Activated T-cell treated with anti-CD3 and anti-CD28 coated beads, Interleukin-2, amount 50 U/mL, for 1 hour (primary cell): ENCODE results near the gene KCNMB2.
"Not testable (repeated sequence)": the region's sequence is repeated elsewhere in the genome, so short reads cannot be mapped to it uniquely, and the experiment has no call there.

Source experiments
- DNase-seq: peaks from one replicate; pipeline ENCODE4 v3.0.0-alpha.2; 2020

KCNMB2 gene

DNA sequence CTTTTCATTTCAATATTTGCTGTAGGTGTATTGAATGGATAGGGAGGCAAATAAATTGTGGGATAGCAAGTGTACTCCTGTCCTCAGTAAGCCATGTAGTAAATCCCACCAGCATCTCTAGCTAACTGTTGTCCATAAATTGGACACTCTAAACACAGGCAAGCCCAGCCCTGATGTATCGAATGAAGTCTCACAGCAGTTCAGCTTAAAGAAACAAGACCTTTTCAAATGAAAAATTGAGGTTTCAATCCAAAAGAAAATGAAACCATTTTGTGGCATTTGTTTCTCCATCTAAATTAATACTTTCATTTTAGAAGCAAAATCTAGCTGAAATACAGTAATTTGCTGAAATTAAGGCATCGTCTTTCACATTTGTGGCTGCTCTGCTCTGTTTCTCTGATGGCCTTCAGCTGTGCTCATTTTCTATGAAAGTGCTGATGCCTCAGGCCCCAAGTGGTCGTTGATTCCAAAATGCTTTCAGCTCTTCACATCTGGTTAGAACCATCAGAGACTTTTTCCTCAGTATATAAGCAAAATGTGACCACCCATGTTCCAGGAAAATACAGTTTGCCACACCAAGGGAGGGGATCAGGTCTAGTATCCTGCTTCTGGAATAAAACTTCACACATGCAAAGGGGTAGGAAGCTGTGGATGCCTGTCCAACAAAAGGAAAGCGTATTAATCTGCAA lies 290.3 kb downstream of the KCNMB2 start:
- DNase-seq: no peak

DNA sequence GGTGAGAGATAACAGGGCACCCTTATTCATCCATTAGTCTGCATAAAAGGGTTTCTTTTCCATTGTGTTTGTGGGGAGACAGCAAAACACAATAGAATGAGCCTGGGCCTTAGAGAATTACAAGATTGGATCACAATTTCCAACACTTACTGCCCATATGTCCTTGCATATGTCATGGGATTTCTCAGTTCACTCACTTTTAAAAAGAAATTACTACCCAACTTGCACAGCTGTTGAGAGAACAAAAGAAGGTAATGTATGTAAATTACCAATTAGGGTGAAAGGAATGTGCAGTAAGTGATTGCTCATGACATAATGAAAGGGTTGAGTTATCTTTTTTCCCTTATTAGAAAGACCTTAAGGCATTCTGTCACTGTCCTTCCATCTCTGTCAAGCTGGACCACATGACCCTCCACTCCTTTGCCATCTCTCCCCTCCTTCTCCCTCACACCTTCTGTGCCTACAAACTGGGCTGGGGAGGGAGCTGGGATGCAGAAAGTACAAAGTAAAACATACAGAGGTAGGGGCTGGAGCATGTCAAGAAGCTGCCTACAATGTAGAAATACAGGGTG lies 291.1 kb downstream of the KCNMB2 start:
- no peak for DNase-seq

DNA sequence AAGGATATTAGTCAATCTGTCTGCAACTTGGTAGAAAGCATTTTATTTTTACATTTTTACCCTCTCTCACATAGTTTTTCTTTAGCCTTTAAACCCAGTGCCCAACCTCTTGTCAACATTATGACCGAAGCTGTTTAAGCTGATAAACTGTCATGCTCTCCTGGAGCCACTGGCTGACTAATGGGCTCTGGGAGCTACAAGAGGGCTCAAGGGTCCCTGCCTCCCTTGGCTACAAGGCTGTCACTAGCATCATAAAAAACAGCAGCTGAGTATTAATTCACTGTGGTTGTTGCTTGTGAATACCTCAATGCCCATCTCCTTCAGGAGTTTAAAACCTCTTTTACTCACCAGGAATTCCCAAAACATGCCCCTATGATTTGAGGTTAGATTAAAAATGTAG lies 297.5 kb downstream of the KCNMB2 start:
- DNase-seq: no peak

DNA sequence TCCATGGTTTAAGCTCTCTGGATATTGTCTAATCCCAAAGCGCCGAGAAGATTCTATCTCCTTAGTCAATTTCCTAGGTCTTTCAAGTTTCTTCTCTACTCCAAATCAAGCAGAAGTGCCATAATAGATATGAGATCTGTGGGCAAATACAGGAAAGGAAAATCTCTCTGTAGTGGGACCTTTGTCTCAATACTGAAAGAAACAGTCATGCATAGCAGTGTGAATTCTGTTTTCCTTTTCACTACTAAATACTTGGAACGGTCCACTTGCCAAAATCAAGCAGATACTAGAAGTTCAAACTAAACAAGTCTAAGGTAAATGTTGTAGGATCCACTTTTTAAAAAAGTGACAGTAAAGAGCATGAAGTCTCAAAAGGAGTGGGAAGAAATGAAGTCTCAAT lies 298.8 kb downstream of the KCNMB2 start:
- no peak for DNase-seq

DNA sequence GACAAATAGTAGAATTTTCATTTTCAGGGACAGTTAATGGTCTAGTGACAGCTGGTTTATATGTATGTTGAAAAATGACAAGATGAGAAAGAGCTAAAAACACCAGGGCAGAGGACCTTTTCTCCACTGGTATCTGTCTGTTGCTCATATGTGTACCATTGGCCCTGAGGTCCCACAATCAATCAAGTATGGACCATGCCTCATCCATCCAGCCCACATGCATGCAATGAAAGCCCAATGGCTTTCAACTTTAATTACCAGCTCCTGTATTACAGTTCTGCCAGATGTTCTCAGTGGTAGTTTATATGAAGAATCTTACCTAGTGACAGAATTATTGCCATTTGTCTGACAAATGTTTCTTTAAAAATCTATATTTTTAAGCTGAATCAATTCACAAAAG lies 301.3 kb downstream of the KCNMB2 start:
- no peak for DNase-seq

DNA sequence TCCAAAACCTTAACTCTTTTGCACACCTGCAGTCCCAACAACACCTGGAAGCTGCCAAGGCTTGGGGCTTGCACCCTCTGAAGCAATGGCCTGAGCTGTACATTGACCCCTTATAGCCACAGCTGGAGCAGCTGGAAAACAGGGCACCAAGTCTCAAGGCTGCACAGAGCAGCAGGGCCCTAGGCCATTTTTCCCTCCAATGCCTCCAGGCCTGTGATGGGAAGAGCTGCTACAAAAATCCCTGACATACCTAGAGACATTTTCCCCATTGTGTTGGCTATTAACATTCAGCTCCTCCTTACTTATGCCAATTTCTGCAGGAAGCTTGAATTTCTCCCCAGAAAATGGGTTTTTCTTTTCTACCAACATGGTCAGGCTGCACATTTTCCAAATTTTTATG lies 304.4 kb downstream of the KCNMB2 start:
- DNase-seq: no peak

DNA sequence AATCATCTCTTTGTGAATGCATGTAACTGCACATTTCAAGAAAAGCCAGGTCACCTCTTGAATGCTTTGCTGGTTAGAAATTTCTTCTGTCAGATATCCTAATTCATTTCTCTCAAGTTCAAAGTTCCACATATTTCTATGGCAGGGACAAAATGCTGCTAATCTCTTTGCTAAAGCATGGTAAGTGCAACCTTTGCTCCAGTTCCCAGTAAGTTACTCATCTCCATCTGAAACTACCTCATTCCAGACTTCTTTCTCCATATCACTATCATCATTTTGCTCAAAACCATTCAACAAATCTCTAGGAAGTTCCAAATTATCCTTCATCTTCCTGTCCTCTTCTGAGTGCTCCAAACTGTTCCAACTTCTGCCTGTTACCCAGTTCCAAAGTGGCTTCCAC lies 304.8 kb downstream of the KCNMB2 start:
- no peak for DNase-seq

DNA sequence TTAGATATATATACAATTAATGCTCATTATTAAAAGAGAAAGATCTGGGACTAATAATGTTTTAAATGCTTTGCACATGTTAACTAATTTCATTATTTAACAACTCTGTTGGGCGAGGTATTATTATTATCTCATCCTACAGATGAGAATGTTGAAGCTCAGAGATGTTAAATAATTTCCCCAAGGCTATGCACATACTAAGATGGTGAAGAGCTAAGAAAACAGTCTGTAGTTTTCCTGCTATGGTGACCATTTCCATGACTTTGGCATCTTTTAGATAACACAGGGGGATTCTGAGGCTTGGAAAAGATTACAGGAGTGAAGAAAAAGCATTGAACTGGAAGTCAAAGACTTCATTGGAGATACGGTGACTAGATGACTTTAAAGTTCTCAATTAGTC lies 308.7 kb downstream of the KCNMB2 start:
- DNase-seq: no peak

DNA sequence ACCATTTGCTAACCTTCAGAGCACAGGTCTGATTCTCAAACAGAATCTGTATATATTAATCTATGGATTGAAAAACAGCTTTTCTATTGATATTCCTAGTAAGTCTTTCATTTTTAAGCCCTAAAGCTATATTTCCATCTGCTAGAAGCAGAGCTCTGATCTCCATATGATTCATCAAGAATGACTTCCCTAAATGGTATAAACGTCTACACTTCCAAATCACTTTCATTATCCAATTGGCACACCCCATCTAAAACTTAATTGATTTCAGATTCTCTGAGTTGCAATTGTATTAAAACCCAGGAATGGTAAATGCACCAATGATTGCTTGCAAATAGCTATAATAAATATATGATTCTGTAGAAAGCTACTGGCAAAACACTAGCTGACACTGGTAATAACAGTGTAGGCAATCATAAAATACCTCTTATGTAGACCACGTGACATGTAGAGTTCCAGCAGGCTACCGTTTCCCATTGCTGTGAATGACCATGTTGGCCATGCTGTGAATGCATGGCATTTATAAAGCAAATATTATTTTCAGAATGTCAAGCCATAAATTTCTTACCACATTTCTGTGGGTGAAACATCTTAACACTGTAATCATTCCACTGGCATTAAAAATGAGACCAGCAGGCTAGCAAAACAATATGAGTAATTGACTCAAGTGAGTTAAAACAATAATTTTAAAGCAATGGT lies 309.3 kb downstream of the KCNMB2 start:
- no peak for DNase-seq

DNA sequence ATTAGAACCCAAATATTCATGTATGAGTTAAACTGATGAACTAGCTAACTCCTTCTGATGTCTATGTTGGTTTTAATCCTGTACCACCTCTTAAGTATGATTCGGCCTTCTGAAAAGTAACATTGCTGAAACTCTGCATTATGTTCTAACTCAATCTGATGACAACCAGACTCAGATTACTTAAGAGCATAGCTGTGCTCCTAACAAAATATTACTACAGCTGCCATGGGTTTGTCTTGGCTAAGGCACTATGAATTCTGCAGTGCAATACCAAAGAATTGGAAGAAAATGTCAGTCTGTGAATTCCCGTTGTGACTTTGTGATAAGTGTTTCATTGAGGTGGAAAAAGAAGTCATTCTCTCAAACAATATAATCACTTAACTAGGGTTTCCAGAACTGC lies 311.0 kb downstream of the KCNMB2 start:
- no peak for DNase-seq

DNA sequence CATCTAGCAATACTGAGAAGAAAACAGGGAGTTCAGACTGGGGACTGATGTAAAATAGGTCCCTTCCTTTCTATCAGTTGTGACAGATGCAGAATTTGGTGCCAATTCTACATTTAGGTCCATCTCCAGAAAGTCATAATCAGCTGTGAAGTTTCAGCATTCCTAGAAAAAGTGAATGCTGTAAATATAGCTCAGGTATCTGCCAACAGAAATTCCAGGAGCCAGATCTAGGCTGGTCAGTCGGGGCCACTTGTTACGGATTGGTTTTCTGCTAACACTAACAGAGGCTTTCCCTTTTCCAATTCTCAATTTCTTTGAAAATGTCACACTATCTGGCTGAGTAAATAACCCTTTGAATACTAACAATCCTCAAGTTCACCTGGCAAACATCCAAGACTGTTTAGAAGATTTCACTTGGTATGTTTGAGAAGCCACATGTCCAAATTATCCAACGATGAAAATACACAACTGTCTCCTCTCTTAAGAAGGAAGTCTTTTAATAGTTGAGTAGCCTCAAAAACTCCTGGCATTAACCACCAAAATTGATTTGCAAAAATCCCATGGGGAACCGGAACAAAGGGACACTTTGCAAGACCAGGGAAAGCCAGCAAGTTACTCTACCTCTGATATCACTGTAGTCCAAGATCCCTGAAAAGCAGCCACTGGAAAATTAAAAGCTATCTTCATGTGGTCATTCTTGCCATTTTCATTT lies 313.1 kb downstream of the KCNMB2 start:
- DNase-seq: no peak

DNA sequence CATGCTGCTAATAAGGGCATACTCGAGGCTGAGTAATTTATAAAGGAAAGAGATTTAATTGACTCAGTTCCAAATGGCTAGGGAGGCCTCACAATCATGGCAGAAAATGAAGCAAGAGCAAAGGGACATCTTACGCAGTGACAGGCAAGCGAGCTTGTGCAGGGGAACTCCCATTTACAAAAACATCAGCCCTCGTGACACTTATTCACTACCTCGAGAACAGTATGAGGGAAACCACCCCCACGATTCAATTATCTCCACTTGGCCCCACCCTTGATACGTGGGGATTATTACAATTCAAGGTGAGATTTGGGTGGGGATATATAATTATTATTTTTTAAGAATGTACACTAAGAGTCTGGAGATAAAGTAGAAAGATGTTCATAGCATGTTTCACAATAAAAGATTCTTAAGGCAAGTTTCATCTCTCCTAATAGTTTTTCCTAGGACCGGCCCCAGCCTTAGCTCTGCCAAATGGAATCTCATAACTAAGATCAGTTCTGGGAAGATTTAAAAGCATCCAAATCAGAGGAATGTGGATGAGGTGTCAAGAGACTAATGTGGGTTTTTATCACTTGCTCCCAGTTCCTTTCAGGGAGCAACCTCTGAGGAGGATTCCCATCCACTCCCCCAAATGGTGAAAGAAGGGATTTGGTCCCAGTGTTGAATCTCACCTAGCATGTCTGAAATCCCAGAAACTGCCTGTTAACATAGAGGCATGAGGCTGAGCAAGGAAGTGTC lies 314.4 kb downstream of the KCNMB2 start:
- DNase-seq: no peak

DNA sequence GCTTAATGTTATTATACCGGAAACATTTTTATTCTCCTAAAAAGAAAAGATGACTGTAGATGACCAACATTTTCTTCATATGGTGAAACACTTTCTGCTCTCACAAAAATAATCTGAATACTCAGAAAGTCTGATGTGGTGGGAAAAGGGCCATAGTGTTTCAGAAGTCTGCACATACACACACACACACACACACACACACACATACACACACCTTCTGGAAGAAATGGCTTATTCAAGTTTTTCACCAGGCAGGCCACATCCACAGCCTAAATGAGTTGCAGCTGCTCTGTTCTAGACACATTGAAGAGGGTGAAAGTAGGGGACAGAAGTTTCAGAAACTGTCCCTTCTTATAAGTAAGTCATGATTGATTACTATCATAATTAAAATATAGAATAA lies 315.3 kb downstream of the KCNMB2 start:
- DNase-seq: no peak

DNA sequence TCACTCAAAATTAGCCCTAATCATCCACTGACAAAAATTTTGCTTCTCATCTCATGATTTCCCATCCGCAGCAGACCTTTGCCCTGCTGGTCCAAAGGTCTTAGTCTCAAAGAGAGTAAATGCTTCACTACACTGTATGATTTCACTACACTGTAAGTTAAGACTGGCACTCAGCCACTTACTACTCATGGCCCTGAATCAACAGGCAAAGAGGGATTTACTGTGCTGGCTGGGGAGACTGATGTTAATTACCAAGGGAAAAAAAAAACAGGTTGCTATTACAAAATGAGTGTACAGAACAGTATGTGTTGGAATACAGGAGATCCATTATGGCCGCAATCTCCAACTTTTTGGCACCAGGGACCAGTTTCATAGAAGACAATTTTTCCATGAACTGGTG lies 320.6 kb downstream of the KCNMB2 start:
- no peak for DNase-seq

DNA sequence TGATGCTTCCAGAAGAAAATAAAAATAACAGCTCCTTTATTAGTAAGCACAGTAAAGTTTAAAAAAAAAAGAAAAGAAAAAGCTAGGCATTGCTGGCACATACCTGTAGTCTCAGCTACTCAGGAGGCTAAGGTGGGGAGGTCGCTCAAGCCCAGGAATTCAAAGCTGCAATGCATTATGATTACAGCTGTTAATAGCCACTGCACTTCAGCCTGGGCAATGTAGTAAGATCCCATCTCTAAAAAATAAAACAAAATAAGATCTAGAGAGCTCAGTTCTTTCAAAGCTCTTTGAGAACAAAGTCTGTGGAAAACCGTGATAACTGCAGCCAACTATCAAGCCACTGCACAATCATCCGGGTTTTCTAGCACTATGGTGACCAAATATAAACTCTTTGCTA lies 323.1 kb downstream of the KCNMB2 start:
- DNase-seq: no peak

DNA sequence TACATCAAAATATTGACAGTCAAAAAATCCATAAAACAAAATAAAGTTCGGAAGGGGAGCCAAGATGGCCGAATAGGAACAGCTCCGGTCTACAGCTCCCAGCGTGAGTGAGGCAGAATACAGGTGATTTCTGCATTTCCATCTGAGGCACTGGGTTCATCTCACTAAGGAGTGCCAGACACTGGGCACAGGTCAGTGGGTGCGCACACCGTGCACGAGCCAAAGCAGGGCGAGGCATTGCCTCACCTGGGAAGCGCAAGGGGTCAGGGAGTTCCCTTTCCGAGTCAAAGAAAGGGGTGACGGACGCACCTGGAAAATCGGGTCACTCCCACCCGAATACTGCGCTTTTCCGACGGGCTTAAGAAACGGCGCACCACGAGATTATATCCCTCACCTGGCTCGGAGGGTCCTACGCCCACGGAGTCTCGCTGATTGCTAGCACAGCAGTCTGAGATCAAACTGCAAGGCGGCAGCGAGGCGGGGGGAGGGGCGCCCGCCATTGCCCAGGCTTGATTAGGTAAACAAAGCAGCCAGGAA lies 323.7 kb downstream of the KCNMB2 start:
- not testable (repeated sequence) for DNase-seq

DNA sequence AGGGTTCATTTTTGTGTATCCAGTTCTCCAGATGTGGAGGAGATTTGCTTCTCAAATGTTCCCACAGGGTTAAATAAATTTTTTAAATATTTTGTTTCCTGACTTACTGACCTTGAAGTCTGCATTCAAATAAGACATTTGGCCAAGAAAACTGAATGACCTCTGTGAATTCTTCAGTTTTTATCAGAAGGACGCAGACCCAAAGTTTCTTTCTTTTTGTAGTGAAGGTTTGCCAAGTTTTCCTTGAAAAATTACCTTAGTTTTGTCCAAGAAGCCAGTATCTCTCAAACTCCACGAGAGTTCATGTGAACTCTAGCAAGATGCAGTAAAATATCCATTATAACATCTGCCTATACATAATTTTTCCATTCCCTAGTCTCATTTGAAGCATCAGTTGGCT lies 332.4 kb downstream of the KCNMB2 start:
- DNase-seq: no peak

DNA sequence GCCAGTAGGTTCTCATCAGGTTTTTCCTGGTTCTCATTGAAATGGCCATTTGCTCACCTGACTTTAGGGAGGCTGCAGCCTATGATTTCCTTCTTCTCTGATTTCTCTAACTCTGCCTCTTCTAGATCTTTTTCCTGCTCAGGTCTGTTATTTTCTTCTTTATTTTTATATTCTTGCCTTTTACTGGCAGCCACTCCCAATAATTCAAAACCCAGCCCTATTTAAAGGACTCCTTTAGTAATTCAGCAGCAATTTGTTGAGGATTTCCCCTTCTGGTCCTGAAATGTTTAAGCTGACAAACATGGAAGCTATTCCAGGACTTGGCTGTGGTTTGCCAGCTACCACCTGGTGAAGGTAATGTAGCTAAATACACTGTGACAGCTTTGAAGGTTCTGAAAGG lies 333.8 kb downstream of the KCNMB2 start:
- DNase-seq: no peak

DNA sequence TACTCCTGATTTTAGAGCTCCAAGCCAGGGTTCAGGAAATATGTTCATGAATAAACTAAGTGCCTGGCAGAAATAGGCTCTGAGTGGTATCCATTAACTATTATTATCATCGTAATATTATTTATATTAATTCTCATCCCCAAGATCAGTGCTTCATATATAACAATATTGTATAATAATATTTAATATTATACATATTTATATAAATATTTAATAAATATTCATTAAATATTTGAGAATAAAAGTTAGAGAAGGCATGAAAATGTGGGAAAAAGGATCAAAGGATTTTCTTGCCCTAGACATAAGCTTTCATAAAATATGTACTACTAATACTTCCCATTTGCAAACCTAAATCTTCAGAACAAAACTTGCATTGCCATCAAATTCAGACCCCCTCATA lies 338.9 kb downstream of the KCNMB2 start:
- no peak for DNase-seq

DNA sequence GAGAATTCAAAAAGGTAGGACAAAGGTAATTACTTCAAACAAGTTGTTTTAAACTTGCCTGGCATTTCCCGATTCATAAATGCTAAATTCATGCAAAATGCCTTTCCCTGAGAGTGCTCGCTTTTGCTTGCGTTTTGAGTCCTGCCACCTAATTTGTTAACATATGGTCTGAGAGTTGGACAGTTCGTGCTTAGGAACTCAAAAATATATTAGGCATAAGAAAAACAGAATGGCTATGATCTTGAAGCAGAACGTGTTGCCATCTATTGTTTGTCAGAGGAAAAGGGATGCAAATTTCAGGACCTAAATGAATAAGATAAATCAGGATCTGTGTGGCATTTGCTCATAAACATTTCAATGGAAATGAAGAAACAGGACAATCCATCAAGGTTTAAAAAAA lies 339.6 kb downstream of the KCNMB2 start:
- DNase-seq: no peak

DNA sequence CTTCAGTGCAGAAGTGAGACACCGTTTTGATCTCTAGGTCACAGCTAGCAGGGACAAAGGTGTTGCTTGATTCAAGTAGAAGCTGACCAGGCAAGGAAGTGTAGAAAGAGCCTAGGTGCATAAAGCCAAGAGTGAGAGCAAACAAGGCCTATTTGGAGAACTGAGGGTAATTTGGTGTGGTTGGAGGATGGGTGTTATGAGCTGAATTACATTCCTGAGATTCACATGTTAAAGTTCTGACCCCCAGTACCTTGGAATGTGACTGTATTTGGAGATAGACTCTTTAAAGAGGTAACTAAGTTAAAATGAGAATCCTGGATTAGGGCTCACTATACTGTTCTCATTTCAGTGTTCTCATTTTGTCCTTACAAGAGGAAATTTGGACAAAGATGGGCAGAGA lies 344.0 kb downstream of the KCNMB2 start:
- DNase-seq: no peak
